Measurements from ENCODE around the gene AREG.

- TF ChIP-seq, protein P1, sequence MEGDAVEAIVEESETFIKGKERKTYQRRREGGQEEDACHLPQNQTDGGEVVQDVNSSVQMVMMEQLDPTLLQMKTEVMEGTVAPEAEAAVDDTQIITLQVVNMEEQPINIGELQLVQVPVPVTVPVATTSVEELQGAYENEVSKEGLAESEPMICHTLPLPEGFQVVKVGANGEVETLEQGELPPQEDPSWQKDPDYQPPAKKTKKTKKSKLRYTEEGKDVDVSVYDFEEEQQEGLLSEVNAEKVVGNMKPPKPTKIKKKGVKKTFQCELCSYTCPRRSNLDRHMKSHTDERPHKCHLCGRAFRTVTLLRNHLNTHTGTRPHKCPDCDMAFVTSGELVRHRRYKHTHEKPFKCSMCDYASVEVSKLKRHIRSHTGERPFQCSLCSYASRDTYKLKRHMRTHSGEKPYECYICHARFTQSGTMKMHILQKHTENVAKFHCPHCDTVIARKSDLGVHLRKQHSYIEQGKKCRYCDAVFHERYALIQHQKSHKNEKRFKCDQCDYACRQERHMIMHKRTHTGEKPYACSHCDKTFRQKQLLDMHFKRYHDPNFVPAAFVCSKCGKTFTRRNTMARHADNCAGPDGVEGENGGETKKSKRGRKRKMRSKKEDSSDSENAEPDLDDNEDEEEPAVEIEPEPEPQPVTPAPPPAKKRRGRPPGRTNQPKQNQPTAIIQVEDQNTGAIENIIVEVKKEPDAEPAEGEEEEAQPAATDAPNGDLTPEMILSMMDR (IDR thresholded peaks at IDR 0.05): no peak
- TF ChIP-seq POLR2A (IDR thresholded peaks at IDR 0.05): no peak
- no peak for TF ChIP-seq EP300 (IDR thresholded peaks at IDR 0.05)
Measured at GRCh38 chr4:74483226-74483911, 38.4 kb downstream of the AREG start.
